Caco-2 (cell line): ENCODE measurements around the gene ANKRD13A. TPM values are rescaled to one million over a fixed set of nuclear protein-coding genes. Genes with fewer than 3 reads are reported as not detected.

ENCODE experiments used
- BruUV-seq: library from RNA; stranded (reverse); fragments of 400-500 nt; replicated peaks from 2 replicates; lab custom pipeline; 2021; lab: Mats Ljungman, UMichigan
- CTCF ChIA-PET: fragments of 300-600 bp; sonication (Branson Sonifier 250); formaldehyde crosslinking; loops from one replicate; lab custom pipeline; 2022; ENCODE audit warnings: antibody characterized with exemption; lab: Charles Lee
- POLR2A ChIA-PET: fragments of 300-600 bp; sonication (Branson Sonifier 250); formaldehyde crosslinking; loops from one replicate; lab custom pipeline; 2022; ENCODE audit warnings: antibody characterized with exemption; lab: Charles Lee
- DNase-seq, 2 experiments: peaks; one replicate each; pipeline versions ENCODE4 v3.0.0 to v3.0.0-alpha.2; 2020 to 2022
- H3K27me3 ChIP-seq: replicated peaks from 2 replicates; pipeline ENCODE4 v1.6.0; 2011; ENCODE audit warnings: low read length; ENCODE audit not compliant: control insufficient read depth, insufficient read depth
- H3K36me3 ChIP-seq: 2 replicates; pipeline ENCODE4 v1.5.1; 2011; ENCODE audit warnings: low read length; ENCODE audit not compliant: control insufficient read depth, insufficient read depth
- H3K4me1 ChIP-seq: fragments of 250-450 bp; sonication (Bioruptor Pico); 2 replicates; pipeline ENCODE4 v1.5.1; 2020; ENCODE audit warnings: mild to moderate bottlenecking
- H3K4me3 ChIP-seq: 2 replicates; pipeline ENCODE4 v1.5.1; 2011; ENCODE audit warnings: low read depth, mild to moderate bottlenecking, control low read depth, low read length
- H3K9me3 ChIP-seq: fragments of 250-450 bp; sonication (Bioruptor Pico); 2 replicates; pipeline ENCODE4 v1.5.1; 2020; ENCODE audit warnings: mild to moderate bottlenecking, moderate library complexity
- H3K27ac Mint-ChIP-seq: one replicate; pipeline ENCODE4 v1.8.0; 2022; ENCODE audit warnings: mixed read lengths; ENCODE audit not compliant: unreplicated experiment
- H3K27me3 Mint-ChIP-seq: one replicate; pipeline ENCODE4 v1.8.0; 2022; ENCODE audit warnings: mixed read lengths; ENCODE audit not compliant: insufficient read depth, unreplicated experiment
- H3K36me3 Mint-ChIP-seq: one replicate; pipeline ENCODE4 v1.8.0; 2022; ENCODE audit warnings: mild to moderate bottlenecking, mixed read lengths; ENCODE audit not compliant: insufficient read depth, unreplicated experiment
- H3K4me1 Mint-ChIP-seq: one replicate; pipeline ENCODE4 v1.8.0; 2022; ENCODE audit warnings: low read depth, mixed read lengths; ENCODE audit not compliant: unreplicated experiment
- H3K4me3 Mint-ChIP-seq: one replicate; pipeline ENCODE4 v1.8.0; 2022; ENCODE audit warnings: mild to moderate bottlenecking, moderate library complexity, mixed read lengths; ENCODE audit not compliant: unreplicated experiment
- H3K9me3 Mint-ChIP-seq: one replicate; pipeline ENCODE4 v1.8.0; 2022; ENCODE audit warnings: mixed read lengths; ENCODE audit not compliant: unreplicated experiment
- intact Hi-C: fragments of 100-400 bp; cut with micrococcal nuclease; formaldehyde crosslinking; loops from one replicate; pipeline ENCODE4 v1.10.0; 2022; ENCODE audit not compliant: unreplicated experiment
- total RNA-seq: library from RNA; stranded (reverse); gene quantifications from 2 replicates; pipeline ENCODE4 v1.2.3, GENCODE V29; 2022
- TF ChIP-seq, protein P1 (sequence below), 2 experiments: fragments of 200-600 bp in 1 of 2; IDR thresholded peaks; 1 replicate in 1 of 2; 2 replicates in 1 of 2; pipeline versions ENCODE4 v1.5.1 to v1.8.0; 2011 to 2022; ENCODE audit warnings: antibody characterized with exemption in 1 of 2, control low read depth in 1 of 2, inconsistent platforms in 1 of 2, low read depth in 1 of 2, low read length in 1 of 2, mild to moderate bottlenecking in 1 of 2, moderate library complexity in 1 of 2; ENCODE audit not compliant: insufficient read depth in 1 of 2, severe bottlenecking in 1 of 2, unreplicated experiment in 1 of 2

ANKRD13A gene
- total RNA-seq, 1 experiment from 2014 or later, result 42.2 TPM

DNA sequence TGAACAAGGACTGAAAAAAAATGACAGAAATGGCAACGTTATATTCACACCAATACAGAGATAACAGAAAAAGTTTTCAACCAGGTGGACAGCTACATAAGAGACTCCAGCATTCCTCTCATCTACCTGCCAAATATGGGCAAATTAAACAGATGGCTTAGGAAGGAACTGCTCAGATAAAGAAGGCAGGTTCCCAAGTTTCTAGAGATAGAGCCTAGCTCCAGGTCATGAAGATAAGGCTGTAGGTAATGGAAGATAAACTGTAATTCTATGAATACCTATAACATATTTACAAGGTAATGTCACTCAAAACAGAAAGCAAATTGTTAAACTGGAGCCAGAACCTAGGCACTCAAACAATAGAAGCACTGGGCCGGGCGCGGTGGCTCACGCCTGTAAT, 45.6 kb upstream of the ANKRD13A start:
- TF ChIP-seq, protein P1, sequence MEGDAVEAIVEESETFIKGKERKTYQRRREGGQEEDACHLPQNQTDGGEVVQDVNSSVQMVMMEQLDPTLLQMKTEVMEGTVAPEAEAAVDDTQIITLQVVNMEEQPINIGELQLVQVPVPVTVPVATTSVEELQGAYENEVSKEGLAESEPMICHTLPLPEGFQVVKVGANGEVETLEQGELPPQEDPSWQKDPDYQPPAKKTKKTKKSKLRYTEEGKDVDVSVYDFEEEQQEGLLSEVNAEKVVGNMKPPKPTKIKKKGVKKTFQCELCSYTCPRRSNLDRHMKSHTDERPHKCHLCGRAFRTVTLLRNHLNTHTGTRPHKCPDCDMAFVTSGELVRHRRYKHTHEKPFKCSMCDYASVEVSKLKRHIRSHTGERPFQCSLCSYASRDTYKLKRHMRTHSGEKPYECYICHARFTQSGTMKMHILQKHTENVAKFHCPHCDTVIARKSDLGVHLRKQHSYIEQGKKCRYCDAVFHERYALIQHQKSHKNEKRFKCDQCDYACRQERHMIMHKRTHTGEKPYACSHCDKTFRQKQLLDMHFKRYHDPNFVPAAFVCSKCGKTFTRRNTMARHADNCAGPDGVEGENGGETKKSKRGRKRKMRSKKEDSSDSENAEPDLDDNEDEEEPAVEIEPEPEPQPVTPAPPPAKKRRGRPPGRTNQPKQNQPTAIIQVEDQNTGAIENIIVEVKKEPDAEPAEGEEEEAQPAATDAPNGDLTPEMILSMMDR (IDR thresholded peaks at IDR 0.05; ENCODE audit: insufficient read depth in 1 of 2, low read depth in 1 of 2, low read length in 1 of 2, severe bottlenecking in 1 of 2, unreplicated experiment in 1 of 2), result no peak
- POLR2A ChIA-PET, result no interaction called here
- intact Hi-C loops, result no loop called here
- no peak overlapping the region for H3K4me3 ChIP-seq
- DNase-seq, result no peak
- no peaks in the 10 kb centered on the region for H3K9me3 ChIP-seq
- no TSS peak for BruUV-seq
- Mint-ChIP-seq H3K9me3 (no peaks in the 10 kb centered on the region), H3K27me3 (no peaks in the 10 kb centered on the region), H3K36me3 (peaks cover 43% of the 10 kb centered on the region), H3K27ac (no peak overlapping the region), H3K4me3 (no peak overlapping the region), H3K4me1 (no peaks in the 10 kb centered on the region)
- H3K27me3 ChIP-seq, result no peaks in the 10 kb centered on the region
- CTCF ChIA-PET, result no interaction called here
- H3K36me3 ChIP-seq, result peaks cover 1% of the 10 kb centered on the region; the same call in 1 of the 2 replicates
- no peaks in the 10 kb centered on the region for H3K4me1 ChIP-seq

DNA sequence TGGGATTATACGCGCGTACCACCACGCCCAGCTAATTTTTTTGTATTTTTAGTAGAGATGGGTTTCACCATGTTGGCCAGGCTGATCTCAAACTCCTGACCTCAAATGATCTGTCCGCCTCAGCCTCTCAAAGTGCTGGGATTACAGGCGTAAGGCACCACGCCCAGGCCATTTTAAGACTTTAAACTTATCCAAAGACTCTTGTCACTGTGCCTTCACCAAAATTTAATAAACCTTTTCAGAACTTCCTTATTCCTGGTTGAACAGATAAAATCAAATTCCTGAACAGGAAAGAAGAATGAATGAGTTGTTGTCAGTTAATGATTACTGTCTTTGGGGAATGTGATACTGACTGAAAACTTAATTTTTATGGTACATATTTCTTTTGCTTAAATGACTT, 40.9 kb upstream of the ANKRD13A start:
- Mint-ChIP-seq H3K27ac (no peak overlapping the region), H3K4me3 (no peak overlapping the region), H3K4me1 (no peaks in the 10 kb centered on the region), H3K27me3 (no peaks in the 10 kb centered on the region), H3K9me3 (no peaks in the 10 kb centered on the region), H3K36me3 (peaks cover 11% of the 10 kb centered on the region)
- TF ChIP-seq, protein P1 (IDR thresholded peaks at IDR 0.05; ENCODE audit: insufficient read depth in 1 of 2, low read depth in 1 of 2, low read length in 1 of 2, severe bottlenecking in 1 of 2, unreplicated experiment in 1 of 2), result no peak
- no peak for DNase-seq
- H3K9me3 ChIP-seq, result no peaks in the 10 kb centered on the region
- no peak overlapping the region for H3K4me3 ChIP-seq
- no peaks in the 10 kb centered on the region for H3K4me1 ChIP-seq
- no TSS peak for BruUV-seq
- CTCF ChIA-PET, result no interaction called here
- POLR2A ChIA-PET, result no interaction called here
- intact Hi-C loops, result no loop called here
- no peaks in the 10 kb centered on the region for H3K27me3 ChIP-seq
- H3K36me3 ChIP-seq, result no peaks in the 10 kb centered on the region; the same call in 1 of the 2 replicates

DNA sequence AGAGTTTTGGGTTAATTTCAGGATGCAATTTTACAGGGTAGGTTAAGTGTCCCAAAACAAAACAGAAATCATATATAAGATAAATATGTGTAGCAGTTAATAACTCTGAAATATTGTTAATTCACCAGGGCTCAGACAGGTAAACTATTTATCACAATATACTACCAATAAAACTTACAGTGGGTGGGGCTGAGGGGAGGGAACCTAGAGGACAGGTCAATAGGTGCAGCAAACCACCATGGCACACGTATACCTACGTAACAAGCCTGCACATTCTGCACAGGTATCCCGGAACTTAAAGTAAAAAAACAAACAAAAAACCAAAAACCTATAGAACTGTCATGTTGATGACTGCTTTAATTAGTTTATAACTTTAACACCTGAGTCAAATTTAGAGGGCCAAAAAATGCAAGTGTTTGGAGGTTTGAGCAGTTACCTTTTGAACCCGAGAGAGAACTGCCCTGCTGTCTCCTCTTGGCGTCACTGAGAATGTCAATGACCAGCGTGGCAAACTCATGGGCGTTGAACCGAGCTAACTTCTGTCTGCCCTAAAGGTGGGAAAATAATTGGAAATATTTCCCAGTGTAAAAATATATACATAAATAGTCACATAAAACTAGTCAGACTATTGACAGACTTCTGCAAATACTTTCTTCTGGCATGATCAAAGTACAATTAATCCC, 39.7 kb upstream of the ANKRD13A start:
- no TSS peak for BruUV-seq
- H3K27me3 Mint-ChIP-seq, result no peaks in the 10 kb centered on the region
- no peak for DNase-seq
- no peak overlapping the region for H3K4me3 Mint-ChIP-seq
- Histone ChIP-seq H3K9me3 (no peaks in the 10 kb centered on the region), H3K4me1 (no peaks in the 10 kb centered on the region), H3K4me3 (no peak overlapping the region), H3K36me3 (peaks cover 2% of the 10 kb centered on the region; the same call in 1 of the 2 replicates), H3K27me3 (no peaks in the 10 kb centered on the region)
- intact Hi-C loops, result no loop called here
- CTCF ChIA-PET, result no interaction called here
- H3K27ac Mint-ChIP-seq, result no peak overlapping the region
- TF ChIP-seq, protein P1 (IDR thresholded peaks at IDR 0.05; ENCODE audit: insufficient read depth in 1 of 2, low read depth in 1 of 2, low read length in 1 of 2, severe bottlenecking in 1 of 2, unreplicated experiment in 1 of 2), result no peak
- no peaks in the 10 kb centered on the region for H3K9me3 Mint-ChIP-seq
- H3K36me3 Mint-ChIP-seq, result no peaks in the 10 kb centered on the region
- POLR2A ChIA-PET, result no interaction called here
- H3K4me1 Mint-ChIP-seq, result no peaks in the 10 kb centered on the region
